NB4 (cell line): ENCODE measurements around the gene LAMTOR4.

ENCODE experiments used
- POLR2A ChIP-seq: IDR thresholded peaks from 2 replicates; pipeline ENCODE4 v1.6.1; 2011; ENCODE audit warnings: mild to moderate bottlenecking; ENCODE audit not compliant: insufficient read length; ENCODE audit errors: extremely low read depth
- TF ChIP-seq, protein P1 (sequence below): IDR thresholded peaks from one replicate; pipeline ENCODE4 v1.5.1; 2012; ENCODE audit warnings: low read depth, low read length

DNA sequence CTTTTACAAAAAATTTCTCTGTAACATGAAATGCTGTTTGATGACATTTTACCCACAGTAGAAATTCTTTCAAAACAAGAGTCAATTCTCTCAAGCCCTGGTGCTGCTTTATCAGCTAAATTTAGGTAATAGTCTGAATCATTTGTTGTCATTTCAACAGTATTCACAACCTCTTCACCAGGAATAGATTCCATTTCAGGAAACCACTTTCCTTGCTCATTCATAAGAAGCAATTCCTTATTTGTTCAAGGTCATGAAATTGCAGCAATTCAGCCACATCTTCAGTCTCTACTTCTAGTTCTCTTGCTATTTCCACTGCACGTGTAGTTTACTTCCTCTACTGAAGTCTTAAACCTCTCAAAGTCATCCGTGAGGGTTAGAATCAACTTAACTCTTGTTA lies 43.1 kb downstream of the LAMTOR4 start:
- no peak for TF ChIP-seq POLR2A
- TF ChIP-seq, protein P1, sequence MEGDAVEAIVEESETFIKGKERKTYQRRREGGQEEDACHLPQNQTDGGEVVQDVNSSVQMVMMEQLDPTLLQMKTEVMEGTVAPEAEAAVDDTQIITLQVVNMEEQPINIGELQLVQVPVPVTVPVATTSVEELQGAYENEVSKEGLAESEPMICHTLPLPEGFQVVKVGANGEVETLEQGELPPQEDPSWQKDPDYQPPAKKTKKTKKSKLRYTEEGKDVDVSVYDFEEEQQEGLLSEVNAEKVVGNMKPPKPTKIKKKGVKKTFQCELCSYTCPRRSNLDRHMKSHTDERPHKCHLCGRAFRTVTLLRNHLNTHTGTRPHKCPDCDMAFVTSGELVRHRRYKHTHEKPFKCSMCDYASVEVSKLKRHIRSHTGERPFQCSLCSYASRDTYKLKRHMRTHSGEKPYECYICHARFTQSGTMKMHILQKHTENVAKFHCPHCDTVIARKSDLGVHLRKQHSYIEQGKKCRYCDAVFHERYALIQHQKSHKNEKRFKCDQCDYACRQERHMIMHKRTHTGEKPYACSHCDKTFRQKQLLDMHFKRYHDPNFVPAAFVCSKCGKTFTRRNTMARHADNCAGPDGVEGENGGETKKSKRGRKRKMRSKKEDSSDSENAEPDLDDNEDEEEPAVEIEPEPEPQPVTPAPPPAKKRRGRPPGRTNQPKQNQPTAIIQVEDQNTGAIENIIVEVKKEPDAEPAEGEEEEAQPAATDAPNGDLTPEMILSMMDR = no peak
